ENCODE measurements around the gene TRAF3IP3.
A peak's percentile ranks its signal among the peaks of the same experiment; 100 is the strongest.

TRAF3IP3 gene

GRCh38 chr1:209741193-209741592 lies 14.7 kb upstream of the TRAF3IP3 start:
- DNase-seq = no peak

GRCh38 chr1:209741889-209742288 lies 14.0 kb upstream of the TRAF3IP3 start:
- DNase-seq = no peak

DNA sequence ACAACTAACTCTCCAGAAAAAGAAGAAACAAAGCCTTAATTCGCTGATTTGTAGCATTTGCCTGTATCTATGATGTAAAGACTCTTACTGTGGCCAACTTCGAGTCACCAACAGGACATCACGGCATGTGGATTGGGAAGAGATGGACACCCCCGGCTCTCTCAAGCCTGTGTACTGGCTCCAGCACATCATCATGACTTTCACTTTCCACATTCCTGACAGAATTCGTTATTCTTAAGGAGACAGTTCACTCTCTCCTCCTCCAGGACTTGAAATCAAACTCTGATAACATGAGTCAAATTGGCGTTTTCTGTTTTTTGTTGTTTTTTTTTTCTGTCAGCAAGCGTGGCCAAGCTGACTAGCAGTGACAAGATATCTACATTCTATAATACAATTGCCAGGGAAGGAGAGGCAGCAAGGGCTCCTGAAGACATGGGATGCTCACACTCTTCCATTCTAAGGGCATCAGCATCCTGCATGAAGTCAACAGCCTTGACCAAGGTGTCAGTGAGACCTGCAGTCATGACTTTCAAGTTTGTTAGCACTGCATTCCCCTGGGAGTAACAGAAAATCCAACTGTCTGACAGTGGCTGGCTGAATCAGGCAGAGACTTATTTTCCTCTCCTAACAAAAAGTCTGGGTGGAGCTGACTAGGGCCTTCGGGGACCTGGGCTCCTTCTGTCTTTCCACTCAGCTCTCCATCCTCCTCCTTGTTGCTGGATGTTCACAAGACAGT lies 13.3 kb upstream of the TRAF3IP3 start:
- DNase-seq = no peak

DNA sequence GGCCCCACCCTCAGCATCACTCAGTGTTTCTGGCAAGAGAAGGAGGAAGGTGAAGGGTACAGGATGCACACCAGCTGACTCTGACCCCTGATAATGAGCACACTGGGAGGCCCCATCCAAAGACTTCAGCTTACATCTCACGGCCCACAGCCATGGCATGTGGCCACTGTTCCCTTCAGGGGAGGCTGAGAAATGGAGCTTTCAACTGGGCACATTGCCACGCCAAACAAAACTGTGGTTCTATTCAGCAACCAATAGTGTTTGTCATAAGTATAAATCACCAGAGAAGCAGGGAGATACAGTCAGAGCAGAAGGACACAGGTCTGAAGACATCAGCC lies 12.7 kb upstream of the TRAF3IP3 start:
- DNase-seq = peak; percentile 54

DNA sequence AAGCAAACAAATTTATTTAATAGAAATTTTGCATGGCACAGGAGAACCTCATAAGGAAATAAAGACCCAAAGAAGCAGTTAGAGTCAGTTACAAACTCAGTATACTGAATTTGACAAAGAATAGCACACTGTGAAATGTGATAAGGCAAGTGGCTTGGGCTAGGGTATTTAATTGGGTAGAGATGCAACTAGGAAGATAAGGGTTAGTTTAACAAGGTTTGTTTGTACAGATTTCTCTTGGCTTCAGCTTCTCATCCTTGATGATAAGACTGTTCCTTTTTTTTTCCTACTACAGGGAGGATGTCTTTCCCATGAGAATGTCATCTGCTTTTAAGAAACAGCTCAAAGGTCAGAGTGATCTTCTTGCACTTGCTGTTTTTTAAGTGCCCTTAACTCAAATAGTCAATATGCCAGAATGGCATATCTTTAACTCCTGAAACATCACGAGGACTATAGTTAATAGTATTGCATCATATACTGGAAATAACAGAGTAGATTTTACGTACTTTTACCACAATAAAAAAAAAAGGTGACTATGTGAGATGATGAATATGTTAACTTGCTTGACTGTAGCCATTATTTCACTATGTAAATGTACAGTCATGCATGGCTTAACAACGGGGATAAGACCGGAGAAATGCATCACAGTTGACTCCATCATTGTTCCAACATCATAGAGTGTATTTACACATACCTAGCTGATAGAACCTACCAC lies 9.2 kb upstream of the TRAF3IP3 start:
- DNase-seq = no peak

DNA sequence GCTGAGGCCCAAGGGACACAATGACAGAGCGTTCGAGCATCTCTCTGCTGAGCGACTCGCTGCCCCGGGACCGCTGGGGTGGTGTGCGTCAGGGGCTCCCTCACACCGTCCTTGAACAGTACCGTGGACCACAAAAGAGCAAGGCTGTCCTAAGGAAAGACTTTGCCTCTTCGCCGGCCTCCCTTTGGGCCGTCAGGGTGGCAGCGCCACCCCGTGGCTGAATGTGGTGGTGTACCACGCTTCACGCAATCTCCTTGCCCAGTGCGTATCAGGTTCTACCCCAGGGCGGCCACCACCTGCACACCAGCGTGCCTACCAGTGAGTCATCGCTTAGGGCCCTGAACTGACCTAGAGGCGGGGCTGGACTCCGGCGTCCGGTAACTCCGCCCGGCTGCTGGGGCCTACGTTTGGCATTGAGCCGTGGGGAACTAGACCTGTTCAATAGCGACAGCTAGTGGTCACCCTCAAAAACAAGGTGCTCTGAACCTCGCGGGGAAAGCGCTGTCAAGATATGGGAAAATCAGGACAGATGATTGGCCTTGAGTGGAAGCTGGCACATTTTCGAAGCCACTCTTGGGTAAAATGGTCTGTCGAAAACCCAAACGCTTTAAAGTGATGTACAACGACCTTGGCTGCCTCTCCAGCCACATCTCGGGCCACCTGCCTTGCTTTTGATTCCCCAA lies 8.1 kb upstream of the TRAF3IP3 start:
- no peak for DNase-seq

- DNase-seq = no peak
Measured at GRCh38 chr1:209748620-209749019, 7.2 kb upstream of the TRAF3IP3 start.

GRCh38 chr1:209749205-209749604 lies 6.6 kb upstream of the TRAF3IP3 start:
- no peak for DNase-seq

- DNase-seq = no peak
Measured at GRCh38 chr1:209749670-209750323, 6.1 kb upstream of the TRAF3IP3 start.

GRCh38 chr1:209751627-209752231 lies 4.1 kb upstream of the TRAF3IP3 start:
- DNase-seq = no peak

- DNase-seq = no peak
Measured at GRCh38 chr1:209752890-209753289, 3.0 kb upstream of the TRAF3IP3 start.

GRCh38 chr1:209755256-209755655 lies 597 bp upstream of the TRAF3IP3 start:
- no peak for DNase-seq

DNA sequence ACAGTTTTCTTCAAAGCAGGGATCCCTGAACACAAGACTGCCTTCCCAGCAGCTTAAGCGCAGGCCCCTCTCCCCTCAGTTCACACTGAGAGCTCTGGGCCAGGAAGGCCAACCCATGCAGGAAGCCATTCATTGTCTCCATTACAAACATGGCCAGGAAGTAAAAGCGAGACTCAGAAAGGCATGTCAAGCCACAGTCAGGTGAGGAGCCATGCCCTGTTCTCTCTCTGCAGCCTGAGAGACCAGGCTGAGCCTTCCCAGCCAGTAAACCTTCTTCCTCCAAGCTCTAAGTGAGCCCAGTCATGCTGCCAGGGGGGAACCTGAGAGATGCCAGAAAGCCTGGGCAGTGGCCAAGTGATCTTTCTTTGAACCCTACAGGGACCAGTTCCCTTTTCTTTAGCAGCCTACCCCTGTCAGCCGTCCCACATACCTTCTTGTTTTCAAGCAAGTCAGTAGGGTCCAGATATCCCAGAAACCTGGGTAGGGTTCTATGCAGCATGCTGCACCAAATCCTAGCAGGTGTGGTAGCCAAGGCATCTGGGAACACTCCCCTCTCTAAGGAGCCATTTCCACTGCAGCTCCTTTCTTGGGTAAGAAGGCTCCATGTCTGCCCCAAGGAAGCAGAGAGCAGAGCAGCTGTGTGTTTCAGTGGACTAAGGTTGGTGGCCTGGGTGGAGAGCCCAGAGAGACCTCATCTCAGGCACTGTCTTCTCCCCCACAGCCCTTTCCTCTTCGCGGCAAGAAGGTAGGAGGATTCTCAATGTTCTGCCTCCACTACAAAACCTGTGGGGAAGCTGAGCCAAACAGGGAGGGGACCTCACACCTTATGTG lies 977 bp downstream of the TRAF3IP3 start:
- no peak for DNase-seq

GRCh38 chr1:209758400-209758799 lies 2.5 kb downstream of the TRAF3IP3 start:
- no peak for DNase-seq

GRCh38 chr1:209759829-209760359 lies 4.0 kb downstream of the TRAF3IP3 start:
- no peak for DNase-seq

GRCh38 chr1:209761011-209761635 lies 5.3 kb downstream of the TRAF3IP3 start:
- DNase-seq = no peak

DNA sequence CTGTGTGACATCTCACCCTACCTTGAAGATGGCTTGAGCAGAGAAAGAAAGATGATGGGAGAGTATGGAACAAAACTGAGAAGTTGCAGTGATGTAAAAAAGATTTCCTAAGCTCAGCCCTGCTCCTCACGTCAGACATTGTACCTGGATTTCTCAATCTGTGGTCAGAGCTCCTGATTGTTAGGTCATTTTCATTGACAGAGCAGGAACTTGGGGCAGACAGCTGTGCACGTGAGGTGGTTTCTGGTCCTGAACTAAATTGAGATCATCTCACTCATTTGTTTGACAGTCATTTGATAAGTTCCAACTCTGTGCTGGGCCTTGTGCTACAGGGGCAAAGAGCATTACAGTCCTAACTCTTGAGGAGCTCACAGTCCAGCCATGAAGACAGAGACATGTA lies 10.2 kb downstream of the TRAF3IP3 start:
- DNase-seq = no peak

GRCh38 chr1:209767096-209767495 lies 11.2 kb downstream of the TRAF3IP3 start:
- DNase-seq = no peak

GRCh38 chr1:209767706-209768105 lies 11.9 kb downstream of the TRAF3IP3 start:
- no peak for DNase-seq

- no peak for DNase-seq
Measured at GRCh38 chr1:209768354-209768774, 12.5 kb downstream of the TRAF3IP3 start.

DNA sequence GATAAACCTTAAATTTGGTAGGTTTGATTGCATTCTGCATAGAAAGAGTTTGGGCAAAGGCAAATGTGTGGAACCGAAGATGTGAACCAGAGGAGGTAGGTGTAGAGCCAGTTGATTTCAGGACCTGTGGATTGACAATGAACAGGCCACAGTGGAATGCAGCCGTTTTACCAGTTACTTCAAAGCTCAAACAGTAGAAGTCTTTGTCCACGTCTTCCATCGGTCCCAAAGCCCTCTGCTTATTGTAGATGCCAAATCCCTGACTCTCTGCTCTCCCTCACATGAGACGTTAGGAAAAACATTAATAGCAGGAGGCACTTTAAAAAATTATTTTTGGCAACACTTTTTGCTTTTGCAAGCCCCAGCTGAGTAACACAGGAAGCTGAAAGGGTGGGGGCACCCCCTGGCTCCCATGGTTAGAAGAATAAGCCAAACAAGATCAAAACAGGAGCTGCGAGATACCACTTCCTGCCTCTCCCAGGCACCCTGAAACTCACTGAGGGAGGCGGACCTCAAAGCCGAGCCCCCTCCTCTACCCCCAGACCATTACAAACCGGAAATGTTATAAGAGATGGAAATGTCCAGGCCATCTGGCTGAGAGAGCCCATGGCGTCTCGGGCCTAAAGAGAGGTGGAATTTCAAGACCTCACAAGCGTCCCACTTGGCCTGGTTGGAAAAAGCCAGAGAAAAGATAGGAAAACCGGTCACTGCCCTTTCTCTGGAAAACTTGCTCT lies 13.5 kb downstream of the TRAF3IP3 start:
- DNase-seq = no peak

All from NCI-H1092 treated with DMSO at 0.1 percent for 48 hours (cell line).